B cell (primary cell): ENCODE data around the gene SPTY2D1. TPM values are rescaled to one million over a fixed set of nuclear protein-coding genes. Genes with fewer than 3 reads are reported as not detected.

Experiments used
- ATAC-seq: fragments of 200-7000 bp; cut with Tn5 transposase; one replicate; pipeline ENCODE4 v1.10.0; 2021; ENCODE audit warnings: low read depth, mild to moderate bottlenecking, moderate number of reproducible peaks, moderate library complexity
- CTCF ChIA-PET: fragments of 350-600 bp; sonication (Branson Sonifier 250); formaldehyde crosslinking; loops from one replicate; lab custom pipeline; 2021; ENCODE audit warnings: antibody characterized with exemption, inconsistent platforms; lab: Charles Lee
- POLR2A ChIA-PET: fragments of 350-600 bp; sonication (Branson Sonifier 250); formaldehyde crosslinking; loops from one replicate; lab custom pipeline; 2021; ENCODE audit warnings: antibody characterized with exemption; lab: Charles Lee
- DNase-seq: peaks from one replicate; pipeline ENCODE4 v3.0.0; 2013
- H2AFZ ChIP-seq: 2 replicates; pipeline ENCODE4 v1.6.1; 2012; ENCODE audit warnings: mild to moderate bottlenecking, low read depth, low read length; ENCODE audit not compliant: insufficient read depth, poor library complexity, severe bottlenecking
- H3K27ac ChIP-seq, 2 donors: 1 replicate in 1 of 2; 2 replicates in 1 of 2; pipeline ENCODE4 v1.5.1; 2012 to 2013; ENCODE audit warnings: low read length in 2 of 2, mild to moderate bottlenecking in 2 of 2, moderate library complexity in 1 of 2
- H3K27me3 ChIP-seq, 4 experiments: fragments of 200-600 bp in 1 of 4; sonication (generic) in 1 of 4; replicated peaks in 1 of 4; 1 replicate in 2 of 4; 2 replicates in 2 of 4; pipeline versions ENCODE4 v1.6.1 to v1.7.0; 2013 to 2016; ENCODE audit warnings: low read length in 3 of 4, mild to moderate bottlenecking in 2 of 4, mixed read lengths in 1 of 4, moderate library complexity in 1 of 4; ENCODE audit not compliant: insufficient read depth in 4 of 4, control insufficient read depth in 3 of 4; ENCODE audit errors: control extremely low read depth in 1 of 4
- H3K36me3 ChIP-seq, 2 experiments: replicated peaks in 1 of 2; 1 replicate in 1 of 2; 2 replicates in 1 of 2; pipeline versions ENCODE4 v1.6.1 to v1.7.1; 2013; ENCODE audit warnings: low read length in 1 of 2; ENCODE audit not compliant: insufficient read depth in 2 of 2, control insufficient read depth in 1 of 2; ENCODE audit errors: control extremely low read depth in 1 of 2, extremely low read depth in 1 of 2
- H3K4me1 ChIP-seq, 2 donors: fragments of 200-600 bp in 1 of 2; sonication (generic) in 1 of 2; 1 replicate in 1 of 2; 2 replicates in 1 of 2; pipeline versions ENCODE4 v1.5.1 to v1.6.1; 2013 to 2017; ENCODE audit warnings: low read length in 2 of 2; ENCODE audit not compliant: control insufficient read depth in 2 of 2, insufficient read depth in 2 of 2
- H3K4me2 ChIP-seq: replicated peaks from 2 replicates; pipeline ENCODE3; 2012; ENCODE audit warnings: mild to moderate bottlenecking, low read depth, low read length; ENCODE audit not compliant: poor library complexity, severe bottlenecking
- H3K4me3 ChIP-seq, 5 experiments: fragments of 200-600 bp in 1 of 5; sonication (generic) in 1 of 5; 1 replicate in 3 of 5; 2 replicates in 2 of 5; pipeline versions ENCODE4 v1.5.1 to v1.7.0; 2011 to 2016; ENCODE audit warnings: low read length in 4 of 5, mild to moderate bottlenecking in 4 of 5, low read depth in 2 of 5, control low read depth in 1 of 5, moderate library complexity in 1 of 5; ENCODE audit not compliant: insufficient read depth in 1 of 5; ENCODE audit errors: control extremely low read depth in 1 of 5, extremely low read depth in 1 of 5
- H3K79me2 ChIP-seq: fragments of 200-600 bp; sonication (generic); one replicate; pipeline ENCODE4 v1.6.0; 2016; ENCODE audit warnings: low read length; ENCODE audit not compliant: control insufficient read depth, insufficient read depth
- H3K9ac ChIP-seq: fragments of 200-600 bp; sonication (generic); 2 replicates; pipeline ENCODE4 v1.6.1; 2017; ENCODE audit warnings: mild to moderate bottlenecking, low read length, moderate library complexity
- H3K9me3 ChIP-seq, 3 donors: one replicate each; pipeline versions ENCODE4 v1.6.1 to v1.7.1; 2013; ENCODE audit warnings: low read length in 2 of 3; ENCODE audit not compliant: control insufficient read depth in 2 of 3, insufficient read depth in 1 of 3; ENCODE audit errors: control extremely low read depth in 1 of 3
- H4K20me1 ChIP-seq: 2 replicates; pipeline ENCODE4 v1.6.0; 2012; ENCODE audit warnings: mild to moderate bottlenecking, low read length; ENCODE audit not compliant: insufficient read depth, control insufficient read depth, poor library complexity, severe bottlenecking
- H3K27ac Mint-ChIP-seq: one replicate; pipeline ENCODE4 v1.8.0; 2021; ENCODE audit warnings: mixed read lengths
- H3K27me3 Mint-ChIP-seq: one replicate; pipeline ENCODE4 v1.8.0; 2021; ENCODE audit warnings: mixed read lengths
- H3K4me1 Mint-ChIP-seq: one replicate; pipeline ENCODE4 v1.8.0; 2021; ENCODE audit warnings: mixed read lengths
- H3K4me3 Mint-ChIP-seq: one replicate; pipeline ENCODE4 v1.8.0; 2021; ENCODE audit warnings: mixed read lengths
- H3K9me3 Mint-ChIP-seq: one replicate; pipeline ENCODE4 v1.8.0; 2022; ENCODE audit warnings: mixed read lengths; ENCODE audit not compliant: insufficient read depth
- CTCF ChIP-seq: fragments of 200-600 bp; IDR thresholded peaks from one replicate; pipeline ENCODE4 v1.8.0; 2022; ENCODE audit warnings: antibody characterized with exemption, mild to moderate bottlenecking
- EZH2 ChIP-seq: IDR thresholded peaks from 2 replicates; pipeline ENCODE4 v1.6.1; 2012; ENCODE audit warnings: borderline replicate concordance, low read depth, mild to moderate bottlenecking, moderate library complexity, low read length; ENCODE audit not compliant: insufficient read depth, poor library complexity, severe bottlenecking
- WGBS: methylation state at CpG from one replicate; pipeline ENCODE4 v1.1.5; 2013; ENCODE audit warnings: missing lambda C conversion rate; ENCODE audit not compliant: insufficient coverage; 5-methylcytosine and 5-hydroxymethylcytosine counted together
- intact Hi-C: fragments of 100-400 bp; cut with micrococcal nuclease; formaldehyde crosslinking; loops from one replicate; pipeline ENCODE4 v1.10.0; 2022
- polyA plus RNA-seq: library from polyadenylated mRNA; depleted of rRNA; stranded (reverse); fragments of >200 nt; gene quantifications from 2 replicates; pipeline ENCODE4 v1.2.3, GENCODE V29; 2012
- total RNA-seq, 2 donors: library from RNA; stranded (reverse); fragments of 120-200 nt in 1 of 2; gene quantifications; 1 replicate in 1 of 2; 2 replicates in 1 of 2; pipeline versions ENCODE4 v1.2.3 to v1.2.4, GENCODE V29; 2013 to 2022

Gene SPTY2D1
- total and polyA plus RNA-seq, 2 donors (not counting 1 experiment from before 2014, with no cell fraction given), result 4.7 to 17.8 TPM

GRCh38 chr11:18590571-18590970 is 43.6 kb downstream of the SPTY2D1 start:
- Histone ChIP-seq H3K9ac (no peak overlapping the region), H2AFZ (peak overlapping the region; percentile 17), H3K4me2 (no peak overlapping the region), H3K27ac (peak overlapping the region in 1 of 2 donors; percentile 21), H4K20me1 (no peaks in the 10 kb centered on the region), H3K79me2 (peaks cover 12% of the 10 kb centered on the region), H3K36me3 (no peaks in the 10 kb centered on the region), H3K9me3 (no peaks in the 10 kb centered on the region), H3K4me3 (no peak overlapping the region), H3K4me1 (peaks cover 13 to 17% of the 10 kb centered on the region in 2 donors), H3K27me3 (no peaks in the 10 kb centered on the region)
- intact Hi-C loops, result no loop called here
- ChIA-PET POLR2A (no interaction called here), CTCF (no interaction called here)
- H3K27me3 Mint-ChIP-seq, result no peaks in the 10 kb centered on the region
- ATAC-seq, result no peak
- 83% methylated on average over 2 of the region's 2 CpGs for WGBS
- TF ChIP-seq EZH2, result no peak
- TF ChIP-seq CTCF, result no peak
- no peak for DNase-seq
- no peaks in the 10 kb centered on the region for H3K9me3 Mint-ChIP-seq
- H3K4me3 Mint-ChIP-seq, result no peak overlapping the region
- H3K27ac Mint-ChIP-seq, result no peak overlapping the region
- peaks cover 3% of the 10 kb centered on the region for H3K4me1 Mint-ChIP-seq
